Fibroblast of lung (primary cell): ENCODE results near the gene PLCB2. TPM values are rescaled to one million over a fixed set of nuclear protein-coding genes. Genes with fewer than 3 reads are reported as not detected.

Experiments used
- DNase-seq, 2 donors: peaks; one replicate each; pipeline versions ENCODE4 v3.0.0 to v3.0.0-alpha.2; 2010; ENCODE audit warnings: low read depth in 2 of 2
- H2AFZ ChIP-seq: 2 replicates; pipeline ENCODE4 v1.5.1; 2012; ENCODE audit warnings: low read length, control low read depth, inconsistent platforms
- H3K27ac ChIP-seq: 2 replicates; pipeline ENCODE4 v1.5.1; 2011; ENCODE audit warnings: low read length, control low read depth; ENCODE audit not compliant: insufficient read depth
- H3K27me3 ChIP-seq: 2 replicates; pipeline ENCODE4 v1.5.1; 2011; ENCODE audit warnings: mild to moderate bottlenecking, low read length; ENCODE audit not compliant: control insufficient read depth, insufficient read depth
- H3K36me3 ChIP-seq: 2 replicates; pipeline ENCODE4 v1.5.1; 2011; ENCODE audit warnings: low read length; ENCODE audit not compliant: control insufficient read depth, insufficient read depth
- H3K4me1 ChIP-seq: 2 replicates; pipeline ENCODE4 v1.5.1; 2011; ENCODE audit warnings: low read length; ENCODE audit not compliant: control insufficient read depth, insufficient read depth; ENCODE audit errors: extremely low read depth
- H3K4me2 ChIP-seq: 2 replicates; pipeline ENCODE4 v1.5.1; 2011; ENCODE audit warnings: low read length, control low read depth; ENCODE audit not compliant: insufficient read depth; ENCODE audit errors: extremely low read depth
- H3K4me3 ChIP-seq, 4 experiments: fragments of 200-600 bp in 1 of 4; sonication (generic) in 1 of 4; replicated peaks in 1 of 4; 2 replicates each; pipeline ENCODE4 v1.5.1; 2011 to 2016; ENCODE audit warnings: low read length in 4 of 4, low read depth in 3 of 4, mild to moderate bottlenecking in 3 of 4, control low read depth in 2 of 4, inconsistent platforms in 1 of 4, mixed read lengths in 1 of 4; ENCODE audit not compliant: insufficient read depth in 1 of 4; ENCODE audit errors: control extremely low read depth in 1 of 4
- H3K79me2 ChIP-seq: 2 replicates; pipeline ENCODE4 v1.5.1; 2012; ENCODE audit warnings: mild to moderate bottlenecking, low read length, inconsistent platforms; ENCODE audit not compliant: control insufficient read depth, insufficient read depth
- H3K9ac ChIP-seq: 2 replicates; pipeline ENCODE4 v1.5.1; 2011; ENCODE audit warnings: mild to moderate bottlenecking, low read length, control low read depth; ENCODE audit not compliant: insufficient read depth
- H3K9me3 ChIP-seq: 2 replicates; pipeline ENCODE4 v1.5.1; 2012; ENCODE audit warnings: low read depth, low read length; ENCODE audit not compliant: control insufficient read depth, insufficient read depth
- H4K20me1 ChIP-seq: 2 replicates; pipeline ENCODE4 v1.5.1; 2011; ENCODE audit warnings: low read length; ENCODE audit not compliant: control insufficient read depth, insufficient read depth; ENCODE audit errors: extremely low read depth
- EZH2 ChIP-seq: IDR thresholded peaks from 2 replicates; pipeline ENCODE4 v1.5.1; 2012; ENCODE audit warnings: low read length, control low read depth, mild to moderate bottlenecking; ENCODE audit errors: missing control alignments
- polyA plus RNA-seq, 2 donors: library from polyadenylated mRNA; depleted of rRNA in 1 of 2; stranded (reverse) in 1 of 2; unstranded in 1 of 2; fragments of >200 nt; gene quantifications; 2 replicates each; pipeline ENCODE4 v1.2.1, GENCODE V29; 2011 to 2012; ENCODE audit warnings: missing spikeins in 1 of 2
- total RNA-seq: library from RNA; depleted of rRNA; stranded (reverse); fragments of >200 nt; gene quantifications from 2 replicates; pipeline ENCODE4 v1.2.1, GENCODE V29; 2014
- TF ChIP-seq, protein P1 (sequence below), 2 donors: IDR thresholded peaks in 1 of 2; conservative IDR thresholded peaks in 1 of 2; 1 replicate in 1 of 2; 2 replicates in 1 of 2; pipeline ENCODE4 v1.5.1; 2011 to 2012; ENCODE audit warnings: low read length in 2 of 2, control low read depth in 1 of 2, inconsistent platforms in 1 of 2, low read depth in 1 of 2, mild to moderate bottlenecking in 1 of 2

PLCB2 gene
- total and polyA plus RNA-seq, 2 donors (not counting 1 experiment from before 2014, with no cell fraction given), result under 0.01 to 0.40 TPM

DNA sequence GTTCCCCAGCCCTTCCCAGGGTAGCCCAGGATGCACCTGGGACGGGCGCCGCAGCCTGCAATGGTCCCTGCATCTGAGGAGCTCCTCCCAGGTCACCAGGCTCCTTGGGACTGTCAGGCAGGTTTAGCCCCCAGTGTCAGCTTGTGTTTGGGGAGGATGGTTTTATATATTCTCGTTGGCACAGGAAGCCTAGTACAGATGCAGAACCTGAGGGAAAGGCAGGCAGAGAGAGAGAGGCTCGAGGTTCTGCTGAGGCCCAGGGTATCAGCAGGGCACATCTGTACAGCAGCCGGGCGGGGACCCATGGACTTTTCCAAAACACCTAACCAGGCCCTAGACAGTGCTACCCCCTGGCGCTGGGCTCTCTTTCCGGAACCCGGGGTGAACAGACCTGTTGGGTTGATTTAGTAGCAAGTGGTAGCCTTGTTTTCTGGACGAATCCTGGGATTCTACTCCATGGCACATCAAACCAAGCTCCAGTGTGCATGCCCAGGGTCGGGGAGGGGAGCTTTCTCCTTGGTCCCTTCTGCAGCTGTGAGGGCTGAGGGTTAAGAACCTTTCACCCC lies 60.2 kb downstream of the PLCB2 start:
- TF ChIP-seq EZH2, result no peak
- TF ChIP-seq, protein P1, sequence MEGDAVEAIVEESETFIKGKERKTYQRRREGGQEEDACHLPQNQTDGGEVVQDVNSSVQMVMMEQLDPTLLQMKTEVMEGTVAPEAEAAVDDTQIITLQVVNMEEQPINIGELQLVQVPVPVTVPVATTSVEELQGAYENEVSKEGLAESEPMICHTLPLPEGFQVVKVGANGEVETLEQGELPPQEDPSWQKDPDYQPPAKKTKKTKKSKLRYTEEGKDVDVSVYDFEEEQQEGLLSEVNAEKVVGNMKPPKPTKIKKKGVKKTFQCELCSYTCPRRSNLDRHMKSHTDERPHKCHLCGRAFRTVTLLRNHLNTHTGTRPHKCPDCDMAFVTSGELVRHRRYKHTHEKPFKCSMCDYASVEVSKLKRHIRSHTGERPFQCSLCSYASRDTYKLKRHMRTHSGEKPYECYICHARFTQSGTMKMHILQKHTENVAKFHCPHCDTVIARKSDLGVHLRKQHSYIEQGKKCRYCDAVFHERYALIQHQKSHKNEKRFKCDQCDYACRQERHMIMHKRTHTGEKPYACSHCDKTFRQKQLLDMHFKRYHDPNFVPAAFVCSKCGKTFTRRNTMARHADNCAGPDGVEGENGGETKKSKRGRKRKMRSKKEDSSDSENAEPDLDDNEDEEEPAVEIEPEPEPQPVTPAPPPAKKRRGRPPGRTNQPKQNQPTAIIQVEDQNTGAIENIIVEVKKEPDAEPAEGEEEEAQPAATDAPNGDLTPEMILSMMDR (conservative IDR thresholded peaks at IDR 0.05 in 1 of 2, IDR thresholded peaks at IDR 0.05 in 1 of 2; ENCODE audit: low read depth in 1 of 2, low read length in 2 of 2), result no peak
- Histone ChIP-seq H3K36me3 (no peaks in the 10 kb centered on the region), H3K27ac (no peak overlapping the region), H3K4me2 (no peak overlapping the region), H3K9ac (no peak overlapping the region), H3K79me2 (no peaks in the 10 kb centered on the region), H3K9me3 (no peaks in the 10 kb centered on the region), H3K4me1 (no peaks in the 10 kb centered on the region), H2AFZ (no peak overlapping the region), H4K20me1 (no peaks in the 10 kb centered on the region), H3K27me3 (peaks cover 25% of the 10 kb centered on the region), H3K4me3 (no peak overlapping the region)
- no peak for DNase-seq

DNA sequence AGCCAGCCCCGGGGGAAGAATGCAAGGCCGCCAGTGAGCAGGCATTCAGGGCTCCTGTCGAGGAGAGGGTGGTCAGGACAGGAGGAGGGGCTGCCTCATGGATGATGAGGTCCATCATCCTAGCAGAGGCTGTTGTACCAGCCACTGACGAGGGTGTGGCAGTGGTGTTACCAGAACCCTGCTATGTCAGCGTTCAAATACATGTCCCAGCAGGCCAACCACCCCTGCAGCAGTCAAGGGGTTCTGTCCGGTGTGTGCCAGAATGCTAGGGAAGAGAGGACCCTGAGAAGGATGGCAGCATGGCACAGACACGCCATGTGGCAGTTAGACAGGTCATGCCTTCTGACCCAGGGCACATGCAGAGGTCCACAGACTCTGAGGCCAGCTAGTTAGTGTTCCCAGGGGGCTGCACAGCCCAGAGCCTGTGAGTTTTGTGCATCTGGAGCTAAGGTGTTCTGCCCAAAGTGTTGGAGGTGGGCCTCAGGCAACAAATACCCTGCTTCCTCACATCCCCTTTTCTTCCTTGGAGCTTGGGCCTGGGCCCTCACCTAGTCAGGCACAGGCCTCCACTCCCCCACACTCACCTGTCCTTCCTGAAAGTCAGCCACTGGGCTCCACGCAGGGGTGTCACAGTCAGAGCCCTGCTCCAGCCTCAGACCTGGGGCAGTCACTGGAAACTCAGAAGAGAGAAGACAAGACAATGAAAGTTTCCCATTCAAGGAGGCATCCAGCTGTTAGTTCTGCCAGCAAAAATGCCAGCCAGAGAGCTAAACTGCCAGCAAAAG lies 61.0 kb downstream of the PLCB2 start:
- Histone ChIP-seq H3K4me2 (no peak overlapping the region), H3K9ac (no peak overlapping the region), H3K79me2 (no peaks in the 10 kb centered on the region), H3K4me3 (no peak overlapping the region), H4K20me1 (no peaks in the 10 kb centered on the region), H3K4me1 (no peaks in the 10 kb centered on the region), H3K27ac (no peak overlapping the region), H2AFZ (no peak overlapping the region), H3K36me3 (no peaks in the 10 kb centered on the region), H3K27me3 (peaks cover 17% of the 10 kb centered on the region), H3K9me3 (no peaks in the 10 kb centered on the region)
- no peak for DNase-seq
- TF ChIP-seq, protein P1 (conservative IDR thresholded peaks at IDR 0.05 in 1 of 2, IDR thresholded peaks at IDR 0.05 in 1 of 2; ENCODE audit: low read depth in 1 of 2, low read length in 2 of 2), result no peak
- no peak for TF ChIP-seq EZH2

DNA sequence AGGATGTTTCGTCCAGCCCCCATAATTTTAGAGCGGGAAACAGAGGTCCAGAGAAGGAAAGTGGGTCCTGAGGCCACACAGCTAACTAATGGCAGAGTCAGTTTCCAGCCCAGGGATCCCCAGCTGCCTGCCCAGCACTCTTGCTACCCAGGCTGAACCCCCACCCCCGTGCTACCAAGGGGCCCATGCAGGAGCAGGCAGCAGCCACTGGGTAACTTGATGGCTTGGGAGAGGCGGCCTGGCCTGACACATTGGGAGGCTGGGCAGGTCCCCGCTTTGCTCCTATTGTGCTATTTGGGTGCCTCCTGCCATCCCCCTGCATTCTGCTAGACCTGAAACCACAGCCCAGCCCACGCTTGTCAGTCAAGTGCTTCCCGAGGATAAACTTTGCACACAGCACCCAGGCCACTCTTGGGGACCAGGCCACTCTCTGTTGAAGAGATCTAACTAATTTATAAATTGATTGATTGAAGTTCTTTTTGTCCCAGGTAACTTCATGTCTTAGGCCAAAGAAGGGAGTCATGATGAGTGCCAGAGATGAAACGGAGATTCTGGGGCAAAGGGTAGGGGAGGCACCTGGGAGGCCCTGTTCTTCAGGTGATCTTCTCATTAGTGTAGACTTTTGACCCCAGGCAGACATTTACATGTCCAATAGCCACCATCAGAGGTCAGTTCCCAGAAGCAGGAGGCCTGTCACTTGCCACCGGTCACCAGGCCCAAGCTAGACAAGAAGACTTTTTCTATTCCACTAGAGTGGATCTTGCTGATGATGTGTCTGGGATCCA lies 61.9 kb downstream of the PLCB2 start:
- TF ChIP-seq, protein P1 (conservative IDR thresholded peaks at IDR 0.05 in 1 of 2, IDR thresholded peaks at IDR 0.05 in 1 of 2; ENCODE audit: low read depth in 1 of 2, low read length in 2 of 2), result no peak
- no peak for TF ChIP-seq EZH2
- H3K9me3 ChIP-seq, result no peaks in the 10 kb centered on the region
- H3K79me2 ChIP-seq, result no peaks in the 10 kb centered on the region
- H3K4me1 ChIP-seq, result no peaks in the 10 kb centered on the region
- H3K4me3 ChIP-seq, result no peak overlapping the region
- H3K36me3 ChIP-seq, result no peaks in the 10 kb centered on the region
- H3K27ac ChIP-seq, result no peak overlapping the region
- H2AFZ ChIP-seq, result no peak overlapping the region
- no peak overlapping the region for H3K4me2 ChIP-seq
- DNase-seq, result no peak
- no peak overlapping the region for H3K9ac ChIP-seq
- peaks cover 9% of the 10 kb centered on the region for H3K27me3 ChIP-seq
- H4K20me1 ChIP-seq, result no peaks in the 10 kb centered on the region
